ENCODE data around the gene CUTA.

The CUTA gene

GRCh38 chr6:33424855-33425667, 7.2 kb upstream of the CUTA start:
- no peak for DNase-seq (ENCODE audit: extremely low read depth in 1 of 2, low read depth in 1 of 2)

- no peak for DNase-seq (ENCODE audit: extremely low read depth in 1 of 2, low read depth in 1 of 2)
Measured at GRCh38 chr6:33423777-33424176, 5.9 kb upstream of the CUTA start.

GRCh38 chr6:33421344-33421643, 3.4 kb upstream of the CUTA start:
- DNase-seq (ENCODE audit: extremely low read depth in 1 of 2, low read depth in 1 of 2), result no peak

GRCh38 chr6:33420491-33421343, 2.8 kb upstream of the CUTA start:
- no peak for DNase-seq (ENCODE audit: extremely low read depth in 1 of 2, low read depth in 1 of 2)

- DNase-seq (ENCODE audit: extremely low read depth in 1 of 2, low read depth in 1 of 2), result no peak
Measured at GRCh38 chr6:33419580-33420490, 1.9 kb upstream of the CUTA start, which contains the start of gene SYNGAP1. Gene SYNGAP1 (plus strand): TSS chr6:33420065. CDS start chr6:33420265, 200 bp downstream.

- no peak for DNase-seq (ENCODE audit: extremely low read depth in 1 of 2, low read depth in 1 of 2)
Measured at GRCh38 chr6:33418690-33419291, 884 bp upstream of the CUTA start.

GRCh38 chr6:33417128-33417902, 592 bp downstream of the CUTA start:
- DNase-seq (ENCODE audit: extremely low read depth in 1 of 2, low read depth in 1 of 2), result no peak

- no peak for DNase-seq (ENCODE audit: extremely low read depth in 1 of 2, low read depth in 1 of 2)
Measured at GRCh38 chr6:33416386-33417127, 1.4 kb downstream of the CUTA start.

GRCh38 chr6:33415831-33416230, 2.1 kb downstream of the CUTA start:
- DNase-seq (ENCODE audit: extremely low read depth in 1 of 2, low read depth in 1 of 2), result no peak

GRCh38 chr6:33414592-33415271, 3.2 kb downstream of the CUTA start:
- no peak for DNase-seq (ENCODE audit: extremely low read depth in 1 of 2, low read depth in 1 of 2)

GRCh38 chr6:33413241-33414120, 4.4 kb downstream of the CUTA start:
- DNase-seq (ENCODE audit: extremely low read depth in 1 of 2, low read depth in 1 of 2), result no peak

- no peak for DNase-seq (ENCODE audit: extremely low read depth in 1 of 2, low read depth in 1 of 2)
Measured at GRCh38 chr6:33412140-33413009, 5.5 kb downstream of the CUTA start.

- DNase-seq (ENCODE audit: extremely low read depth in 1 of 2, low read depth in 1 of 2), result no peak
Measured at GRCh38 chr6:33411632-33412005, 6.3 kb downstream of the CUTA start.

- peak in 1 of 2 donors; percentile 74 for DNase-seq (ENCODE audit: extremely low read depth in 1 of 2, low read depth in 1 of 2)
Measured at GRCh38 chr6:33410711-33411631, 6.9 kb downstream of the CUTA start, which contains the start of gene PHF1. Gene PHF1 (plus strand): TSS chr6:33411014. CDS start chr6:33412264, 1,250 bp downstream.

- peak; percentile 96 to 99 for DNase-seq (ENCODE audit: extremely low read depth in 1 of 2, low read depth in 1 of 2)
Measured at GRCh38 chr6:33410050-33410710, 7.7 kb downstream of the CUTA start.

Measured in activated CD8-positive, alpha-beta memory T cell treated with anti-CD3 and anti-CD28 coated beads for 1 hour (primary cell).